Psoas muscle (tissue), 8 donors: ENCODE results near the gene CD46. TPM values are rescaled to one million over a fixed set of nuclear protein-coding genes. Genes with fewer than 3 reads are reported as not detected.

Experiments
- ATAC-seq, 4 donors: fragments of 200-7000 bp; cut with Tn5 transposase; one replicate each; pipeline ENCODE4 v1.9.1; 2020; ENCODE audit warnings: moderate library complexity in 3 of 4, mild to moderate bottlenecking in 2 of 4
- DNase-seq, 2 donors: peaks; one replicate each; pipeline ENCODE4 v3.0.0-alpha.2; 2020
- H3K27ac ChIP-seq: fragments of 200-600 bp; one replicate; pipeline ENCODE4 v1.8.0; 2022
- H3K27me3 ChIP-seq, 3 donors: fragments of 200-600 bp in 1 of 3; one replicate each; pipeline versions ENCODE4 v1.6.1 to v1.8.0; 2013 to 2022; ENCODE audit warnings: low read length in 2 of 3, mild to moderate bottlenecking in 2 of 3, moderate library complexity in 1 of 3; ENCODE audit not compliant: insufficient read depth in 3 of 3
- H3K36me3 ChIP-seq, 2 donors: fragments of 200-600 bp in 1 of 2; one replicate each; pipeline versions ENCODE4 v1.6.1 to v1.8.0; 2013 to 2022; ENCODE audit warnings: low read depth in 1 of 2, mild to moderate bottlenecking in 1 of 2, moderate library complexity in 1 of 2; ENCODE audit not compliant: insufficient read depth in 1 of 2
- H3K4me1 ChIP-seq: fragments of 200-600 bp; one replicate; pipeline ENCODE4 v1.8.0; 2022
- H3K4me3 ChIP-seq: fragments of 200-600 bp; one replicate; pipeline ENCODE4 v1.8.0; 2022; ENCODE audit warnings: mild to moderate bottlenecking
- H3K9me3 ChIP-seq: fragments of 200-600 bp; one replicate; pipeline ENCODE4 v1.8.0; 2022
- WGBS, 3 donors: extraction: QIAGEN DNeasy Blood & Tissue Kit; methylation state at CpG; one replicate each; pipeline versions ENCODE4 v1.1.6 to v1.1.7; 2013; 5-methylcytosine and 5-hydroxymethylcytosine counted together
- intact Hi-C, 2 donors: fragments of 100-400 bp; cut with DNase I; formaldehyde crosslinking; loops; one replicate each; pipeline versions ENCODE4 v1.11.0 to v1.14.2; 2022
- polyA plus RNA-seq, 3 donors: library from polyadenylated mRNA; stranded (reverse); fragments of 200-250 nt; gene quantifications; one replicate each; pipeline ENCODE4 v1.2.3, GENCODE V29; 2013
- total RNA-seq, 4 donors: library from RNA; stranded (reverse); fragmentation: NEBNext Ultra II Directional in 2 of 4; extraction: Animal tissue kit (Norgen Biotek cat#: 25700) in 2 of 4; gene quantifications; one replicate each; pipeline versions ENCODE4 v1.2.1 to v1.2.4, GENCODE V29; 2021 to 2023
- TF ChIP-seq, protein P1 (sequence below): fragments of 200-600 bp; IDR thresholded peaks from one replicate; pipeline ENCODE4 v1.8.0; 2022; ENCODE audit warnings: antibody characterized with exemption
- donor health status: healthy with polysubstance abuse.
- donor health status: DM: no; HTN: no; CAD: no; lungs with moderate emphysema.
- donor health status: Bipolar disorder and iron deficiency.
- donor health status: healthy.
- donor health status: DM: yes; HTN: yes; CAD: no.
- donor health status: DM: no; HTN: no; CAD: no.
- donor health status: DM: no; HTN: no; CAD: no.
- donor health status: DM: yes; HTN: yes; CAD: no.

CD46 gene
- total and polyA plus RNA-seq, 7 donors: 33.9 to 66.3 (median 44.1) TPM

DNA sequence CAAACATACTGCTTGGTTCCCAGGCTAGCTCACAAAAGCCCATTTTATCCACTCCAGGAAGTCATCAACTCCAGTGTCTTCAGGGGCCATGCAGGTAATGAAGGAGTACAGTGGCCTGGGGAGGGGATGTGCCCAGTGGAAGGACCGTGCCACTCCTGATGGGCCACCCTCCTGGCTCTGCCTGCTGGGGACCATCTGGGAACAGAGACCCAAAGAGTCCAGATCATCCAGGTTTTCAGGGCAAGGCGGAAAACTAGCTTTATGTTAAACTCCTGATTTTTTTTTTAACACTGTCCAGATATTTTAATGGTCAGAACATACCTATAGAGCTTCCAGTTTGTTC lies 75.6 kb downstream of the CD46 start:
- Histone ChIP-seq H3K9me3 (no peaks in the 10 kb centered on the region), H3K27ac (peak overlapping the region; percentile 100), H3K4me1 (peaks cover 81% of the 10 kb centered on the region), H3K4me3 (no peak overlapping the region), H3K27me3 (no peaks in the 10 kb centered on the region), H3K36me3 (no peaks in the 10 kb centered on the region)
- WGBS, 3 donors: 88 to 92% (median 90%) methylated on average over 2 of the region's 2 CpGs
- intact Hi-C loops: no loop called here
- ATAC-seq (no peak), DNase-seq (no peak)
- TF ChIP-seq, protein P1, sequence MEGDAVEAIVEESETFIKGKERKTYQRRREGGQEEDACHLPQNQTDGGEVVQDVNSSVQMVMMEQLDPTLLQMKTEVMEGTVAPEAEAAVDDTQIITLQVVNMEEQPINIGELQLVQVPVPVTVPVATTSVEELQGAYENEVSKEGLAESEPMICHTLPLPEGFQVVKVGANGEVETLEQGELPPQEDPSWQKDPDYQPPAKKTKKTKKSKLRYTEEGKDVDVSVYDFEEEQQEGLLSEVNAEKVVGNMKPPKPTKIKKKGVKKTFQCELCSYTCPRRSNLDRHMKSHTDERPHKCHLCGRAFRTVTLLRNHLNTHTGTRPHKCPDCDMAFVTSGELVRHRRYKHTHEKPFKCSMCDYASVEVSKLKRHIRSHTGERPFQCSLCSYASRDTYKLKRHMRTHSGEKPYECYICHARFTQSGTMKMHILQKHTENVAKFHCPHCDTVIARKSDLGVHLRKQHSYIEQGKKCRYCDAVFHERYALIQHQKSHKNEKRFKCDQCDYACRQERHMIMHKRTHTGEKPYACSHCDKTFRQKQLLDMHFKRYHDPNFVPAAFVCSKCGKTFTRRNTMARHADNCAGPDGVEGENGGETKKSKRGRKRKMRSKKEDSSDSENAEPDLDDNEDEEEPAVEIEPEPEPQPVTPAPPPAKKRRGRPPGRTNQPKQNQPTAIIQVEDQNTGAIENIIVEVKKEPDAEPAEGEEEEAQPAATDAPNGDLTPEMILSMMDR: no peak

DNA sequence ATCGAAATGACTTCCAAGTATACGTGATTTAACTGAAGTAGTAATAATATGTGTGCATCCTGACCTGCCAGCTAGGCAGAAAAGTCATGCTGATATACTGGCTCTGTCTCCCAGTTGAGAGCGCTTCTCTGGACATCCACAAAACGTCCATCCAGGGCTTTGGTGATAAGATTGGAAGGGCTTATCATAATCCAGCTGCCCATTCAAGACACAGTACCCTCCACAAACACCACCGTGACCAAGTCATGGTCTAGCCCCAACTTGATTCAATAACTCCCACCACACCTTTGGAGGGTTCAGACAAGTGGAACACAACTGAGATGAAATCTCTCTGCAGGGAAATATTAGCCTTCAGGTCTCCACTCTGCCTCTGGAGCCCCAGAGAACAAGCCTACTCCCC lies 76.2 kb downstream of the CD46 start:
- Histone ChIP-seq H3K27ac (peak overlapping the region; percentile 100), H3K27me3 (no peaks in the 10 kb centered on the region), H3K36me3 (no peaks in the 10 kb centered on the region), H3K4me3 (no peak overlapping the region), H3K9me3 (no peaks in the 10 kb centered on the region), H3K4me1 (peaks cover 87% of the 10 kb centered on the region)
- 71 to 91% (median 74%) methylated on average over 5 of the region's 5 CpGs for WGBS, 3 donors
- DNase-seq: no peak
- intact Hi-C loops: loop anchor here in 1 of 2 donors (1.0 to 2.0 kb wide), 2 partner anchors 41 to 137 kb away; no protein-coding TSS in a partner anchor
- no peak for ATAC-seq
- TF ChIP-seq, protein P1: no peak

DNA sequence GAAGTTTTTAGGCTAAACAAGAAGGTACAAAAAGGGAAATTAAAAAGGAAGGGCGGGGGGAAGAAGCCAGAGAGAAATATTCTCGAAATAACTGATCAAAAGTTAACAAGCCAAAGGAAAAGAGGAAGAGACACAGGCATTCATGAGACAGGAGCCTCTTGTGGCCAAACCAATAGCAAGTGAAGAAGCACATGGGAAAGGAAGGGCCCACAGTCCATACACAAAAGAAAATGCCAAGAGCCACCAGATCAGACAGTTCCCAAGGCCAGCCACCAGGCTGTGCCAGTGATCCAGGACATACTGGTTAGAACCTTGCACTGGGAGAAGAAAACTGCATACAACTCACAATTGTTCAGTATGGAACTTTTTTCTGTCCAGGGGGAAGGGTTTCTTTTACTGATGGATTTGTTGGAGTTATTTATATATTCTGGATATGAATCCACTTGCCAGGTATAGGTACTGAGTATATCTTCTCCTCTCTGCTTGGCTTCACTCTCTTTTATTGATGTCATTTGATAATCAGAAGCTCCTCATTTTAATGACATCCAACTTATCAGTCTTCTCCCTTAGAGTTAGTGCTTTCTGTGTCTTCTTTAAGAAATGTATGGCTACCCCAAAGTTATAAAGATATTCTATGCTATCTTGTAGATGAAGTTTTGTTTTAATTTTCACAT lies 76.8 kb downstream of the CD46 start:
- DNase-seq: peak; percentile 78 to 89
- TF ChIP-seq, protein P1: peak; percentile 90
- intact Hi-C loops: loop anchor here in 1 of 2 donors (1.0 to 2.0 kb wide), 2 partner anchors 41 to 136 kb away; no protein-coding TSS in a partner anchor
- peak; percentile 51 to 64 (median 56) for ATAC-seq
- Histone ChIP-seq H3K9me3 (no peaks in the 10 kb centered on the region), H3K27me3 (no peaks in the 10 kb centered on the region), H3K4me3 (no peak overlapping the region), H3K27ac (peak overlapping the region; percentile 100), H3K4me1 (peaks cover 92% of the 10 kb centered on the region), H3K36me3 (no peaks in the 10 kb centered on the region)
- 50 to 63% (median 61%) methylated on average over 2 of the region's 2 CpGs for WGBS, 3 donors

DNA sequence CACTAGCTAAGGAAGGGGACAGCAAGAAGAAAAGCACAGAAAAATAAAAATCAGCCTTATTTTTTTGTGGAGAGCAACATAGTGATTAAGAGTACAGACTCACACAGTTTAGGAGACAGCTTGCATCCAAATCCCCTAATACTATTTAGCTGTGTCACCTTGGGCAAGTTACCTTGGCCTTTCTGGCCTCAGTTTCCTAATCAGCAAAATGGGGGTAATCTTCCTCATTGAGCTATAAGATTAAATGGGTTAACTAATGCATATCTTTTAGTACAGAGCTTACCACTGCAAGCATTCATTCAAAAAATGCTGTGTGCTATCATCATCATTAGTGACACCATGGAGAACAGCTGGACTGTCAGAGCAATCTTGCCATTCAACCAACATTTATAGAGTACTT lies 77.7 kb downstream of the CD46 start:
- intact Hi-C loops: loop anchor here in 1 of 2 donors (2.0 kb wide), 1 partner anchor 135 kb away; no protein-coding TSS in a partner anchor
- Histone ChIP-seq H3K4me1 (peaks cover 93% of the 10 kb centered on the region), H3K4me3 (no peak overlapping the region), H3K9me3 (no peaks in the 10 kb centered on the region), H3K27me3 (no peaks in the 10 kb centered on the region), H3K36me3 (no peaks in the 10 kb centered on the region), H3K27ac (peak overlapping the region; percentile 100)
- TF ChIP-seq, protein P1: no peak
- no peak for ATAC-seq
- no peak for DNase-seq
